Urinary bladder (tissue), 2 donors: ENCODE measurements around the gene POT1. TPM values are rescaled to one million over a fixed set of nuclear protein-coding genes. Genes with fewer than 3 reads are reported as not detected.

Experiments
- polyA plus RNA-seq: library from polyadenylated mRNA; stranded (reverse); fragments of 200-250 nt; gene quantifications from one replicate; pipeline ENCODE4 v1.2.3, GENCODE V29; 2013
- total RNA-seq: library from RNA; depleted of rRNA; stranded (reverse); fragments of >200 nt; gene quantifications from one replicate; pipeline ENCODE4 v1.2.3, GENCODE V29; 2014
- donor health status: healthy.

Gene POT1
- total and polyA plus RNA-seq, 2 donors = 15.9 to 134 TPM

Other genes with a start within 250 kb of the POT1 start
- 5.4 TPM for gene GPR37, start 164.0 kb downstream of the POT1 start, total RNA-seq
- gene GPR37, start 164.0 kb downstream of the POT1 start, polyA plus RNA-seq = 4.8 TPM